HuH-7.5 (cell line): Measurements from ENCODE around the gene DLGAP1.
A peak's percentile ranks its signal among the peaks of the same experiment; 100 is the strongest.
"Not testable (repeated sequence)": the region's sequence is repeated elsewhere in the genome, so short reads cannot be mapped to it uniquely, and the experiment has no call there.

Source experiments
- DNase-seq: peaks from one replicate; pipeline ENCODE4 v3.0.0; 2011; ENCODE audit warnings: low spot score

Gene DLGAP1

DNA sequence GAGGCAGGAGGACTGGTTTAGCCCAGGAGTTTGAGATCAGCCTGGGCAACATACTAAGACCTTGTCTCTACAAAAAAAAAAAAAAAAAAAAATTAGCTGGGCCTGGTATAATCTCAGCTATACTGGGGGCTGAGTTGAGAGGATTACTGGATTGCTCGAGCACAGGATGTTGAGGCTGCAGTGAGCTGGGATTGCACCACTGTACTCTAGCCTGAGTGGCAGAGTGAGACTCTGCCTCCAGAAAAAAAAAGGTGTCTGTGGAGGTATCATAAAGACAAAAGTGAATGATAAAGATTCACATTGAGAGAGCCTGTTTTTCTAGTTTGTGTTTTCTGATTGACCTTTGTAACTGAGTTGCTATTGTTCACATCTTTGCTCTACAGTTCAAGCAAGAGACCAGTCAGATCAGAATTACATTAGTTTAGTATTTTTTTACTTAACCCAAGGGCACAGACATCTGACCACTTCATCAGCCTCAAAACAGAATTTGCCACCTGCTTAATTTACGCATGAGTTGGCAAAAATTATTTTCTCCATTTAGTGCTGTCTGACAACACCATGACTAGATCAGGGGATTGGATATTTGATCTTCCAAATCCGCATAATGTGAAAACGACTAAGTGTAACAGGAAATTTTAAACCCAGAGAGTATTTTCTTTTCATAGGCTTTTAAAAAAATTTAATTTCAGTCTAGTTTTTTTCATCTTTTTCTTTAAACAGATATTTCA lies 734.1 kb downstream of the DLGAP1 start:
- DNase-seq, result no peak

- DNase-seq, result no peak
These were observed 734.9 kb downstream of the DLGAP1 start for GRCh38 chr18:3720159-3720558.

DNA sequence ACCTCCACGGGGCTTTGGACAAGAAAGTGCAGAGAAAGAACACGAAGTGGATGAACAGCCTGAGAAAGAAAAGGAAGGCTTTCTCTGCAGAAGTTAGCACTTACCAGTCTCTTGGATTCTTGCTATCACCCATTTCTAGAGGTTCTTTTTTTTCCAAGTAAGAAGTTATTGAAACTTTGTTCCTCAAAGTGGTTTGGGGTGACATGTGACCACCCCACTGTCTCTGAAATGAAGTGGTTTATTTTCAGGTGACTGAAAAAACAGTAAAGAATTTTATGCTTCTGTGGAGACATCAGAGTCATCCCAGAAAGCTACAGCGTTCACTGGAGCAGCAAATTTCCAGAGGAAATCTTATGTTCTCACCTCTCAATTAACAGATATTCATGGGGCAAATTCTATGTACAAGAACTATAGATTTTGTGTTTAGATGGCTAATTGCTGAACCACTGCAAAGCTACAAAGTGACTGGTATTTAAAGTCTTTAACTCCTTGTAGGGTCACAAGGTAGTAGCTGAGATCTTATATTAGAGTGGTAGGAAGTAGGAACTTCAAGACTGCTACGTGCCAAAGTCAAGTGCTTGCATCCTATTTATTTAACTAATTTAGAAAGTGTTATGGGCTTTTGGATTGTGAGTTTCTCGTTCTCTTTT lies 737.6 kb downstream of the DLGAP1 start:
- DNase-seq, result no peak

GRCh38 chr18:3716116-3716660 lies 738.9 kb downstream of the DLGAP1 start:
- DNase-seq, result no peak

GRCh38 chr18:3715231-3716080 lies 739.7 kb downstream of the DLGAP1 start:
- no peak for DNase-seq

GRCh38 chr18:3713708-3714107 lies 741.4 kb downstream of the DLGAP1 start:
- no peak for DNase-seq

DNA sequence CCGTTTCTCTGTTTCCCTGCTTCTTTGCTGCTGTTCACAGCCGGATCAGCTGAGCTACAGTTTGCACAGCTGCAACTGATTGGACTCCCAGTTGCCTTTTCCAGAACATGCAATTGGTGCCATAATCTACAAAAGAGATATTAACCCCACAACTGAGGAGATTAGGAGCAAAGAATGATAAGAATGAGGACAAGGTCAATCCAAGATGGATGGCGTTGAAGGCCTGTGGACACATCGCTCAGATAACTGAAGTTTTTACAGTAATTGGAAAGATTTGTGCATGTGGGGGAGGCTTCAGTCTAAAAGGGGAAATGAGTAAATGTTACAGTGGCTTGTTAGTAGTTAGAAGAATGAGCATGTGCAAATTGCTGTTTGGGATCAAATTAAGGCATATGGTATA lies 741.9 kb downstream of the DLGAP1 start:
- no peak for DNase-seq

- DNase-seq, result no peak
These were observed 742.6 kb downstream of the DLGAP1 start for GRCh38 chr18:3712491-3712890.

GRCh38 chr18:3710712-3711301 lies 744.3 kb downstream of the DLGAP1 start:
- DNase-seq, result no peak

- DNase-seq, result no peak
These were observed 745.9 kb downstream of the DLGAP1 start for GRCh38 chr18:3709205-3709604.

DNA sequence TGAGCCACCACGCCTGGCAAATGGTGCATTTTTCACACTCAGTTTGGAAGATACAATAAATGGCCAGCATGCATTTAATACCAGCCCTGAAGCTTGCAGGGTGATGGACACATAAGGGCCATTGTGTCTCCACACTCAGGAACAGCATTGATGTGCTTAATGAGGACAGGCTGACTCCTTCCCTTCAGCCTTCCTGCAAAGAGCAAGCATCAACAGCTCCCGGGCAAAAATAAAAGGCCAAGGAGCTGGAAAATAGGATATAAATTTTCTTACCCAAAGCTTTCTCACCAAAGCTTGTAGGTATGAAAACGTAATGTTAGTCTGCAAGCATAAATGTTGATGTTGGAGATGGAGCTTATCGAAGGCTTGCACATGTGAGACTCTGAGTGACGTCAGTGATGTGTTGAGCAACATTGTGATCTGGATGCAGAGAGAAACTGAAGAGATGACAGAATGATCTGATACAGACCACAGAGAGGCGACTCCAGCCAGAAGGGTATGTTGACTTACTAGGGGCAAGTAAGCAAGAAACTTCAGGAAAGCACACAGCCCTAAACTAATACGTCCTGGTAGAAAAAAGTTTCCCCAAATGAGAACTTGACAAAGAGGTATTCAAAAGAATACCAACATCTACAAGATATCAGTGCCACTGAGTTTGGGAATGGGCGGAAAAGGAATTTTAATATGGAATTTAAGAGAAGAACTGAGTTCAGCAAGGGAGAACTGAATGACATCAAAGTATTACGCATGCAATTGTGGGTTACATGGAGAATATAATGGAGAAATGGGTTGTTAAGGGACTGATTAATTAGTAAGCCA lies 748.6 kb downstream of the DLGAP1 start:
- DNase-seq, result no peak

GRCh38 chr18:3704556-3705344 lies 750.4 kb downstream of the DLGAP1 start:
- DNase-seq, result no peak

DNA sequence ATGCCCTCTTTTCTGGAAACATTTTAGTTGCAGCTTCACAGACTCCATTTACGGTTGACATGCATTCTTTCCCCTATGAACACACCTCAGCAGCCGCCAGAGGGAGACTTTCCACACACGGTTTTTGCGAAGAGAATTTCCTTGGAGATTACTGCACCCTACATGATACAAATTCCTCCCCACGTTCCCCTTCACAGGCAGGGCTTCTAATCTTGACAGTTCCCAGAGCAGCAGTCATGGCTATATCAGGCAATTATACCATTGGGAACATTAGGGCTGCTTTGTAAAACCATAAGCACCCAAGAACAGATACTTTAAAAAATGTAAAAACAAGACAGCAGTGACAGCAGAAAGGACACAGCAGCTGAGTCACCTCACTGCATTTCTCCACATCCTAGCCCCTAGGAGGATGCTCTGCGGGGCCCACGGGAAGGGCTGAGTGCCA lies 751.4 kb downstream of the DLGAP1 start:
- peak; percentile 47 for DNase-seq

- not testable (repeated sequence) for DNase-seq
These were observed 755.2 kb downstream of the DLGAP1 start for GRCh38 chr18:3699707-3700567.

GRCh38 chr18:3694030-3694778 lies 760.9 kb downstream of the DLGAP1 start:
- not testable (repeated sequence) for DNase-seq

DNA sequence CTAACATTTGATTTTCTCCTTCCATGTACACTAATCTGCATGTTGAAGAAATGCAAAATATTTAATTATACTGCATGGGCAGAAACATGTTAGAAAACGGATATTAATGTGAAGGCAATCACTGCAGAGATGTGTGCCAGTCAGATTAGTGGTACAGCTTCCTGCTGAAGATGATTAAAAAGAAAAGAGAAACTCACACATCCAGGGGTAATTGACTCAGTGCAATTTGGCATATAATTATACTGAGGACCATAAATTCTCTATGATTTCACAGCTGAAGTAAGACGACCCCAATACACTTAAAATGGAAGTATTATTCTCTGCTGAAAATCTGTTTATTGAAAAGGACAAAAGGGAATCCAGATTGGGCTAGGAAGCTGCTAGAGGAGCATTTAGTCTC lies 761.7 kb downstream of the DLGAP1 start:
- no peak for DNase-seq

DNA sequence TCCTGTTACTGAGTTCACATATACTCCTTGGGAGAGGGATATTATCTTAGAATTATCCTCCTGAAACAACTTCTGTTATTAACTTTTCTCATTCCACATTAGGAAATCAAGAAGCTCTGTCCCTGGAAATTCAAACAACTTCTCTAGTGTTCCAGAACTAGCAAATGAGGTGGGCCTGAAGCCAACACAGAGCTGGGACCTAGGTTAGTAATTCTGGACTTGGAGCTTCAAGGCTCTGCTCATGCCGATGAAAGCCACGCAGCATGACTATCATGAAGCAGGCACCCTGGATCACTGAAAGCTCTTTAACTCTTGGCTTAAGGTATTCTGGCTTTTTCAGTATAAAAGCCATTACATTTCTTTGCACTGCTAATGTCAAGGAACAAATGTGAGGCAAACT lies 762.4 kb downstream of the DLGAP1 start:
- DNase-seq, result no peak

DNA sequence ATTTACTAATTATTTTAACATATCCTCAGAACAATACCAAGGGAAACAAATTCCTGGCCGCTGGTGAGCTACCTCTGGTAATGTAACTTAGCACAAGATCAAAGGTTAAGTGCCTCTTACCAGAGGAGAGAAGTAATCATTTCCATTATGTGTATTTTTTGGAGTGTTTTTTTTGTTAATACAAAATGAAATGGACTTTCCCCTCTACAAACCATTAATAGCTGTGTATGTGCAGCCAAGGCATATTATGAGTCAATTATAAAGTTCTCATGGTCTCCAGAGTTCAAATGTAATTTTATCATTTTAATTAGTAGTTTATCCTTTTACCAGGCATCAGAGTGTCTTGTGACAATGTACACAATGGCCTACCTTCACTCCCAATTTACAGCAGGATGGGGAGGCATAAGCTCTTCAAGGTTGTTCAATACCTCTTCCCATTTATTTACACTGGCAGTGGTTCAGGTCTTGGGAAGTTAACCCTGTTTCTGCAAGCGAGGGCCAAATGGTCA lies 762.9 kb downstream of the DLGAP1 start:
- no peak for DNase-seq
